ENCODE data around the gene LRTM2.

Gene LRTM2

GRCh38 chr12:1842183-1842904, 22.0 kb downstream of the LRTM2 start:
- DNase-seq (ENCODE audit: low read depth in 3 of 3), result no peak

GRCh38 chr12:1842905-1843640, 22.7 kb downstream of the LRTM2 start:
- DNase-seq (ENCODE audit: low read depth in 3 of 3), result no peak

- no peak for DNase-seq (ENCODE audit: low read depth in 3 of 3)
These were observed 23.3 kb downstream of the LRTM2 start for GRCh38 chr12:1843641-1844005.

- DNase-seq (ENCODE audit: low read depth in 3 of 3), result no peak
These were observed 23.9 kb downstream of the LRTM2 start for GRCh38 chr12:1844223-1844622.

- no peak for DNase-seq (ENCODE audit: low read depth in 3 of 3)
These were observed 24.5 kb downstream of the LRTM2 start for GRCh38 chr12:1844661-1845409.

GRCh38 chr12:1845427-1845826, 25.1 kb downstream of the LRTM2 start:
- DNase-seq (ENCODE audit: low read depth in 3 of 3), result no peak

GRCh38 chr12:1845886-1846285, 25.5 kb downstream of the LRTM2 start:
- no peak for DNase-seq (ENCODE audit: low read depth in 3 of 3)

- DNase-seq (ENCODE audit: low read depth in 3 of 3), result no peak
These were observed 26.3 kb downstream of the LRTM2 start for GRCh38 chr12:1846421-1847405.

- no peak for DNase-seq (ENCODE audit: low read depth in 3 of 3)
These were observed 27.0 kb downstream of the LRTM2 start for GRCh38 chr12:1847411-1847810.

- DNase-seq (ENCODE audit: low read depth in 3 of 3), result no peak
These were observed 27.8 kb downstream of the LRTM2 start for GRCh38 chr12:1848146-1848545.

GRCh38 chr12:1848745-1849144, 28.4 kb downstream of the LRTM2 start:
- DNase-seq (ENCODE audit: low read depth in 3 of 3), result no peak

- no peak for DNase-seq (ENCODE audit: low read depth in 3 of 3)
These were observed 30.9 kb downstream of the LRTM2 start for GRCh38 chr12:1851151-1851701.

- no peak for DNase-seq (ENCODE audit: low read depth in 3 of 3)
These were observed 31.7 kb downstream of the LRTM2 start for GRCh38 chr12:1852076-1852475.

- DNase-seq (ENCODE audit: low read depth in 3 of 3), result no peak
These were observed 33.4 kb downstream of the LRTM2 start for GRCh38 chr12:1853716-1854115.

GRCh38 chr12:1855241-1855640, 34.9 kb downstream of the LRTM2 start:
- no peak for DNase-seq (ENCODE audit: low read depth in 3 of 3)

- no peak for DNase-seq (ENCODE audit: low read depth in 3 of 3)
These were observed 36.7 kb downstream of the LRTM2 start for GRCh38 chr12:1857086-1857485.

GRCh38 chr12:1857821-1858220, 37.5 kb downstream of the LRTM2 start:
- DNase-seq (ENCODE audit: low read depth in 3 of 3), result no peak

GRCh38 chr12:1858456-1858855, 38.1 kb downstream of the LRTM2 start:
- no peak for DNase-seq (ENCODE audit: low read depth in 3 of 3)

- DNase-seq (ENCODE audit: low read depth in 3 of 3), result no peak
These were observed 39.3 kb downstream of the LRTM2 start for GRCh38 chr12:1859643-1860042.

- no peak for DNase-seq (ENCODE audit: low read depth in 3 of 3)
These were observed 42.6 kb downstream of the LRTM2 start for GRCh38 chr12:1862973-1863372.

GRCh38 chr12:1863823-1864222, 43.5 kb downstream of the LRTM2 start:
- DNase-seq (ENCODE audit: low read depth in 3 of 3), result no peak
